ENCODE data around the gene CTBP2.

Gene CTBP2

DNA sequence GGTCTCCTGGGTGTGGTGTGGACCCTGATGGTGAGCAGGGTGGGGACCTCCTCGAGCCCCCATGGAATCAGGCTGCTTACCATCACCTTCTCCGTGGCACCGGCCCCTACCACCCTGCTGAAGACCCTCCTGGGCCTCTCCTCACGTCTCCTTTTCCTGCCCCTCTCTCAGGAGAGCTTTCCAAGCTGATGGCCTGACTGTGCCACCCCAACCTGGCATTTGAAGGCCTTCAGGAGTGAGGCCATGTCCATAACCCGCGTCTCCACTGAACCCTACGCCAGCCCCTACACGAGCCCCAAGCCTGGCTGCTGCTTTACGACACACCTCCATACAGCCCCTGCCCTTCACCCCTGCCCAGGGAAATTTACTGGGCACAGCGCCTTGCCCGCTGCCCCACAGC is 163.1 kb downstream of the CTBP2 start:
- H3K27ac ChIP-seq = no peak overlapping the region
- TF ChIP-seq, protein P1, sequence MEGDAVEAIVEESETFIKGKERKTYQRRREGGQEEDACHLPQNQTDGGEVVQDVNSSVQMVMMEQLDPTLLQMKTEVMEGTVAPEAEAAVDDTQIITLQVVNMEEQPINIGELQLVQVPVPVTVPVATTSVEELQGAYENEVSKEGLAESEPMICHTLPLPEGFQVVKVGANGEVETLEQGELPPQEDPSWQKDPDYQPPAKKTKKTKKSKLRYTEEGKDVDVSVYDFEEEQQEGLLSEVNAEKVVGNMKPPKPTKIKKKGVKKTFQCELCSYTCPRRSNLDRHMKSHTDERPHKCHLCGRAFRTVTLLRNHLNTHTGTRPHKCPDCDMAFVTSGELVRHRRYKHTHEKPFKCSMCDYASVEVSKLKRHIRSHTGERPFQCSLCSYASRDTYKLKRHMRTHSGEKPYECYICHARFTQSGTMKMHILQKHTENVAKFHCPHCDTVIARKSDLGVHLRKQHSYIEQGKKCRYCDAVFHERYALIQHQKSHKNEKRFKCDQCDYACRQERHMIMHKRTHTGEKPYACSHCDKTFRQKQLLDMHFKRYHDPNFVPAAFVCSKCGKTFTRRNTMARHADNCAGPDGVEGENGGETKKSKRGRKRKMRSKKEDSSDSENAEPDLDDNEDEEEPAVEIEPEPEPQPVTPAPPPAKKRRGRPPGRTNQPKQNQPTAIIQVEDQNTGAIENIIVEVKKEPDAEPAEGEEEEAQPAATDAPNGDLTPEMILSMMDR (conservative IDR thresholded peaks at IDR 0.05) = no peak
- TF ChIP-seq ZFX (IDR thresholded peaks at IDR 0.05) = no peak

DNA sequence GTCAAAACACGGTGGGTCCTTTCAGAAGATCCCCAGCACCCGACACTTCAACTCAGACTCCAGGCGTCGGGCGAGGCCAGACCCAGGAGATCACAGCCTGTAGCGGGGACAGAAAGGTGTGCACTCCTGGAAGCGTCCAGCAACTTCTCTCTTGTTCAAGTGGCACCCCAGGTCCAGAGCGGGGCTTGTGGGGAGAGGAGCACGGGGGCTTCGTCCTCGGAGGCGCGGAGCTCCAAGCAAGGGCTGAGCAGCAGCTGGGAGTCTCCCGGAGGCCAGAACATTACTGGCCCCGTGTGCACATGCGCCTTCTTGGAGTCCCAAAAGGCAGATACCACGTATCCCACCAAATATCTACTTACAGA is 163.5 kb downstream of the CTBP2 start:
- no peak for TF ChIP-seq ZFX (IDR thresholded peaks at IDR 0.05)
- TF ChIP-seq, protein P1 (conservative IDR thresholded peaks at IDR 0.05) = no peak
- H3K27ac ChIP-seq = no peak overlapping the region

DNA sequence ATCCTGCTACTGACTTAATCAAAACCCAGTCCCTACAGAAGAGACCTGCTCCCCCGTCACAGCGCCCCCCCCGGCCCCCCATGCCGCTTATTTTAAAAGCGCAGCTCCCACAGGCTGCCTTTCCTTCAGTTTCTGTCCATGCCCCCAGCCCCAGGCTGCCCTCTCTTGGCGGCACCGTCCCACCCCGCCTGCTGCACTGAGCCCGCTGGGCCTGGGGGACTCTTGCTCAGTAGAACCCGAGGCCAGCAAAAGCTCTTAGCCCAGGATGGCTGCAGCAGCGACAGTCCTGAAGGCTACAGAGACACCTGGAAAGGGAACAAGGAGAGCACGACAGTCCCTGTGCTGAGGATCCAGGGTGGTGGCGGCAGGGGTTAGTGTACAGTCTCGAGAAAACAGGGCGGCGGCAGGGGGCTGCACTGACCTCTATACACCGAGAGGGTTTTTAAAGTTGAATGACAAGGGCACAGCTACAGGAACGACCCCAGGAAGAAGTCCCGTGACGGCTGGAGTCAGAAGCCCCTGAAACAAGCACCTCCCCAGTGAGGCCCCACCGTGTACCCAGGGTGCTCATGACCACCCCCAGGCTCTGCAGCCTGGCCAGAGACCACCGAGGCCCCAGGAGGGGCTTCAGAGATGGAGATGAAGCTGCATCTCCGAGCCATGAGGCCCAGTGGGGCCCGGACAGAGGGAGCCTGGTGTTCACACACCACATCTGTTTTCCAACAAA is 164.1 kb downstream of the CTBP2 start:
- TF ChIP-seq, protein P1 (conservative IDR thresholded peaks at IDR 0.05) = no peak
- TF ChIP-seq ZFX (IDR thresholded peaks at IDR 0.05) = no peak
- no peak overlapping the region for H3K27ac ChIP-seq

DNA sequence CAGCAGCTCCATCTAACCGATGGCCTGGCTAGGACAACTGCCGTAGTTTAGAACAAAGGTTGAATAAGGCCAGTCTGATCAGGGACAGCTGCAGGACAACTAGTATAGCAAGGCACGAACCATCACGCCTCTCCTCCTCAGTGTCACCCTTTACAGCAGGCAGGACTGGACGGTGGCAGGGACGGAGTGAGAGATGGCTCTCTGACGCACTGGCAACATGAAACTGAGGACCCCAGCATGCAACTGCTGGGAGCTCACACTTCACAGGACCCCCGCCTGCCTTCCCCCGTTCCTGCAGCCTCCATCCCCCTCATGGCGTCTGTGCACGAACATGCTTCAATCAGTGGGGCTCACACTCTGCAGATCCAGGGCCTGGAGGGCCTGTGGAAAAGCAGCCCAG is 164.8 kb downstream of the CTBP2 start:
- TF ChIP-seq, protein P1 (conservative IDR thresholded peaks at IDR 0.05) = no peak
- no peak for TF ChIP-seq ZFX (IDR thresholded peaks at IDR 0.05)
- no peak overlapping the region for H3K27ac ChIP-seq

DNA sequence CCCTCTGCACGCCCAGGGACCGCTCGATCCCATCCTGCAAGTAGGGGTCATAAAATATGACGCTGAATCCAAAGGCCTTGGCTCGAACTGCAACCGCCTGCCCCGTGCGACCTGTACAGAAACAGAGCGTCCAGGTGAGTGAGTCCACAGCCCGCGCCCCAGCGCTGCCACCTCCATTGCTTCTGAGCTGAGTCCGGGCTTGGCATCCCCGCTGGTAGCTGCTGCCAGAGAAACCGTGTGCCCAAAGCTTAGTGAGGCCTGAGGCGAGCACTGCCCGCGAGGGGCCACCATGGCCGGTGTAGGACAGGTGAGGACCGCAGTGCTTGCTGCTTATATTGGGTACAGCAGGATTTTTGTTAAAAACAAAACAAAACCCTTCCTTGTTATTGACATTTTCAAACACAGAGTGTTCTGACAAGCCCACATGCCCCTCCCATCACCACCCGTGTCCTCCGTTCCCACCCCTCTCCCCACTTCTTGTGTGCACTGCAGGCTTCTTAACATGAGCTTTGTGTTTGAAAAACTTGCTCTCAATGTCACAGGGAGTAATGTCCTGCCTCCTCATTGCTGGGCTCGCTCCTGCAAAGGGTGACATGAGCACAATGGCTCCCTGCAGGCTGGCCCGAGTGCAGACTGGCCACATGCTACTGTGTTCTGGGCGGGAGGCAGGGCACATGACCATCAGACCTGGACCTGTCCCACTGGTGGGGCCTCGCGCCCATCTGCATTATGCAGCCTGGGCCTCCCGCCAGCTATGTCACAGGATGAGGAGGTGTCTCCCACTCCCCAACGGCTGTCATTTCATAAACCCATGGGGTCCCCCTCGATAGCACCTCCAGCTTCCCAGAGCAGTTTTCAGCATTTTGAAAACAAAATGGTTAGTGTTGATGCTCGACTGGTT is 165.5 kb downstream of the CTBP2 start:
- no peak overlapping the region for H3K27ac ChIP-seq
- TF ChIP-seq ZFX (IDR thresholded peaks at IDR 0.05) = no peak
- TF ChIP-seq, protein P1 (conservative IDR thresholded peaks at IDR 0.05) = no peak

DNA sequence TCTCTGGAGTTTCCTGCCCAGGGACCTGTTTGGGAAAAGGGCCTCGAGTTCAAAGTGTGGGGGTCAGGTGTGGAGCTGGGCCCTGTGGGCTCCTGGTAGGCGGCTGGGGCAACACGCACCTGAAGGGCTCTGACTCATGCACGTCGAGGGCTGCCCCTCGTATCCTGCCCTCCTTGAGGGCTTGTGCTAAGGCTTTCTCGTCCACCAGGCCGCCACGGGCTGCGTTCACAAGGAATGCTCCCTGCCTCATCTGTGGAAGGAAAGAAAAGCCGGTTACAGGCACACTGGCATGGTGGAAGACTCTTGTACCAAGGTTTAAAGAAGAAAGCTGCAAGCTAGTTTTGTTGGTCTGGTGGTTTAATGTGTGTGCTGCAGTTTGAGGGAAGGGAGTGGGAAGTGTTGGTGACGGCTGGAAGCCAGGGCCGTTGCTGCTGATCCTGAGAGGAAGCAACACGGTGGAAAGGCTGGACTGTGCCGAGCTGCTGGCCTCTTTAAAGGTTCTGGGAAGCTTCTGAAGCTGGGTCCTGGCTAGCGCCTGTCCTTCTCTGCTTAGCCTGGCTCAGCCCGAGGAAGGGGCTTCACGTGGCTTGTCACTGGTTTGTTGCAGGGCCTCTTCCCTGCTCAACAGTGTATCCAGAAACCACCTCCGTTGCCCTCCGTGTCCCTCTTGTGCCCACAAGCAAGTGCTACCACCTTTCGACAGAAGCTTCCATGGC is 166.5 kb downstream of the CTBP2 start:
- no peak for TF ChIP-seq ZFX (IDR thresholded peaks at IDR 0.05)
- TF ChIP-seq, protein P1 (conservative IDR thresholded peaks at IDR 0.05) = no peak
- H3K27ac ChIP-seq = no peak overlapping the region

DNA sequence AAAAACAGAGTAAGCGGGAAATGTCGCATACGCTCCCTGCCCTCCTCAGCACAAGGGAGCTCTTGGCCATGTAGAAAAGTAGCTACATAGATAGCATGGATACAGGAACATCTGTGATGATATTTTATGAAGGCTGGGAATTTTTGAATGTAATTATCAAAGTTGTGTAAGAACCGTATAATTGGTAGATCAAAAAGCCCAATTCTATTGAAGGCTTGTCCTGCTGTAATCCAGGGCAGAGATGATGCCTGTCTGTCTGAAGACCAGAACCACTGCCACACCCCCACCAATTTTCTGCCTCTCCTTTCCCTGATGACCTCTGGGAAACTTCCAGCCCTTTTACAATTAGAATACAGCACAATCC is 167.0 kb downstream of the CTBP2 start:
- TF ChIP-seq ZFX (IDR thresholded peaks at IDR 0.05) = no peak
- TF ChIP-seq, protein P1 (conservative IDR thresholded peaks at IDR 0.05) = no peak
- no peak overlapping the region for H3K27ac ChIP-seq

Data from C4-2B (cell line).